Adrenal gland (tissue), 5 donors: ENCODE results near the gene MATR3.

Experiments
- POLR2A ChIP-seq, 2 donors: fragments of 450-650 bp; IDR thresholded peaks; one replicate each; pipeline ENCODE4 v1.6.1; 2017; ENCODE audit warnings: antibody characterized with exemption in 2 of 2, mild to moderate bottlenecking in 2 of 2, moderate library complexity in 1 of 2
- TF ChIP-seq, protein P1 (sequence below), 6 experiments: fragments of 450-650 bp in 4 of 6; fragments of 200-600 bp in 2 of 6; sonication (generic) in 1 of 6; IDR thresholded peaks; 1 replicate in 5 of 6; 2 replicates in 1 of 6; pipeline versions ENCODE4 v1.5.1 to v1.8.0; 2016 to 2021; ENCODE audit warnings: antibody characterized with exemption in 6 of 6, mild to moderate bottlenecking in 2 of 6, moderate library complexity in 1 of 6
- donor health status: DM: no; HTN: no; CAD: no.

DNA sequence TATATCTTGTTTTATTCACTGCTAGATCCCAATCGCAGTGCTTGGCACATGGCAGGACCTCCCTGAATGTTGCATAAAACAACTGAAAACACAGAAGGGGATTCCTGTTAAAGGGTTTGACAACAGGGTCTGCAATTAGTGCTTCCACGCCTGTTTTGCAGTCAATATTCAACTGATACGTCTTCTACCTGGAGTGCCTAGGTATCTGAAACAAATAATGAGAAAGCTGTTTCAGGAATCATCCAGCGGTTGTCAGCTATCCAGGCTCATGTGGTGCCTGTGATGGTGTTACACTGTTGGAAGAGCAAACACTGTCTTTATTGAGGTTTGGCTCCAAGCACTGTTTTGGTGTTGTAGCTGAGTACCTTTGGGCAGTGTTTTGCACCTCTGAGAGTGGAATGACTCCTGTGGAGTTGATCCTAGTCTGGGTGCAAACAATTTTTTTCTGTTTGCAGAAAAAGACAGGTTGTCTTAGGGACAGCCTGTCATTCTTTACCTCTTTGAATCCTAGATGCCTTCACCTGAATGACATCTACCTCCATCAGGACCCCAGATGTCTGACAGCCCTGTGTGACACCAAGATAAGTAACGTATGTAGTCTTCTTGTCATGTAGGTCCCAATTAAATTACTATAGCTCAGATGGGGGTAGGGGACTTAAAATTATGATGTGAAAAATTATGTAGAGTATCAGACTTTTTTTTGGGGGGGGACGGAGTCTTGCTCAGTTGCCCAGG, 14.8 kb upstream of the MATR3 start:
- TF ChIP-seq, protein P1, sequence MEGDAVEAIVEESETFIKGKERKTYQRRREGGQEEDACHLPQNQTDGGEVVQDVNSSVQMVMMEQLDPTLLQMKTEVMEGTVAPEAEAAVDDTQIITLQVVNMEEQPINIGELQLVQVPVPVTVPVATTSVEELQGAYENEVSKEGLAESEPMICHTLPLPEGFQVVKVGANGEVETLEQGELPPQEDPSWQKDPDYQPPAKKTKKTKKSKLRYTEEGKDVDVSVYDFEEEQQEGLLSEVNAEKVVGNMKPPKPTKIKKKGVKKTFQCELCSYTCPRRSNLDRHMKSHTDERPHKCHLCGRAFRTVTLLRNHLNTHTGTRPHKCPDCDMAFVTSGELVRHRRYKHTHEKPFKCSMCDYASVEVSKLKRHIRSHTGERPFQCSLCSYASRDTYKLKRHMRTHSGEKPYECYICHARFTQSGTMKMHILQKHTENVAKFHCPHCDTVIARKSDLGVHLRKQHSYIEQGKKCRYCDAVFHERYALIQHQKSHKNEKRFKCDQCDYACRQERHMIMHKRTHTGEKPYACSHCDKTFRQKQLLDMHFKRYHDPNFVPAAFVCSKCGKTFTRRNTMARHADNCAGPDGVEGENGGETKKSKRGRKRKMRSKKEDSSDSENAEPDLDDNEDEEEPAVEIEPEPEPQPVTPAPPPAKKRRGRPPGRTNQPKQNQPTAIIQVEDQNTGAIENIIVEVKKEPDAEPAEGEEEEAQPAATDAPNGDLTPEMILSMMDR (IDR thresholded peaks at IDR 0.05), result no peak
- TF ChIP-seq POLR2A (IDR thresholded peaks at IDR 0.05), result no peak
